ENCODE measurements around the gene HTR7.

HTR7 gene

GRCh38 chr10:90785782-90786181, 72.1 kb downstream of the HTR7 start:
- H3K4me3 ChIP-seq (ENCODE audit: insufficient read depth in 1 of 2, low read depth in 1 of 2, low read length in 2 of 2): no peak overlapping the region
- H3K9me3 ChIP-seq (ENCODE audit: control insufficient read depth, low read length): no peaks in the 10 kb centered on the region
- DNase-seq: no peak
- no peak overlapping the region for H3K4ac ChIP-seq (ENCODE audit: low read depth in 1 of 2, low read length in 2 of 2)
- no peak overlapping the region for H3K18ac ChIP-seq (ENCODE audit: low read depth in 1 of 2, low read length in 2 of 2)
- H3K4me2 ChIP-seq (ENCODE audit: low read length, poor library complexity, severe bottlenecking): no peak overlapping the region
- H4K8ac ChIP-seq (ENCODE audit: low read length): no peak overlapping the region
- H3K9ac ChIP-seq (ENCODE audit: low read length): no peak overlapping the region
- no peak overlapping the region for H3K14ac ChIP-seq (ENCODE audit: low read length in 2 of 2)
- H2BK12ac ChIP-seq (ENCODE audit: low read length in 2 of 2): no peak overlapping the region
- no peaks in the 10 kb centered on the region for H3K79me1 ChIP-seq (replicated peaks; ENCODE audit: low read length, poor library complexity, severe bottlenecking)
- H3K4me1 ChIP-seq (ENCODE audit: control insufficient read depth, insufficient read depth, low read depth, low read length): no peaks in the 10 kb centered on the region
- WGBS: 80% methylated on average over 4 of the region's 4 CpGs
- H3K27ac ChIP-seq (ENCODE audit: low read length, poor library complexity, severe bottlenecking): no peak overlapping the region
- no peak overlapping the region for H3K23ac ChIP-seq (ENCODE audit: low read length in 2 of 2)
- H2AFZ ChIP-seq (ENCODE audit: low read depth, low read length): no peak overlapping the region
- H2AK5ac ChIP-seq (ENCODE audit: low read length, severe bottlenecking): no peak overlapping the region
- no peak overlapping the region for H2BK5ac ChIP-seq (ENCODE audit: low read depth, low read length, poor library complexity, severe bottlenecking)
- H2BK120ac ChIP-seq (ENCODE audit: low read depth, low read length): no peak overlapping the region
- H3K27me3 ChIP-seq (ENCODE audit: control insufficient read depth in 1 of 2, insufficient read depth in 1 of 2, low read length in 2 of 2): peaks cover 0 to 11% of the 10 kb centered on the region in 2 experiments
- H2BK15ac ChIP-seq (ENCODE audit: low read depth, poor library complexity, severe bottlenecking): no peak overlapping the region
- H3K36me3 ChIP-seq (ENCODE audit: control insufficient read depth in 1 of 2, insufficient read depth in 2 of 2, low read depth in 1 of 2, low read length in 2 of 2): no peaks in the 10 kb centered on the region
- no peak overlapping the region for H4K91ac ChIP-seq (ENCODE audit: low read length)

- no peaks in the 10 kb centered on the region for H3K36me3 ChIP-seq (ENCODE audit: control insufficient read depth in 1 of 2, insufficient read depth in 2 of 2, low read depth in 1 of 2, low read length in 2 of 2)
- no peak overlapping the region for H3K23ac ChIP-seq (ENCODE audit: low read length in 2 of 2)
- 77% methylated on average over 3 of the region's 4 CpGs for WGBS
- no peak for DNase-seq
- no peaks in the 10 kb centered on the region for H3K79me1 ChIP-seq (replicated peaks; ENCODE audit: low read length, poor library complexity, severe bottlenecking)
- peaks cover 0 to 11% of the 10 kb centered on the region in 2 experiments for H3K27me3 ChIP-seq (ENCODE audit: control insufficient read depth in 1 of 2, insufficient read depth in 1 of 2, low read length in 2 of 2)
- H2BK5ac ChIP-seq (ENCODE audit: low read depth, low read length, poor library complexity, severe bottlenecking): no peak overlapping the region
- no peak overlapping the region for H4K91ac ChIP-seq (ENCODE audit: low read length)
- H3K4me3 ChIP-seq (ENCODE audit: insufficient read depth in 1 of 2, low read depth in 1 of 2, low read length in 2 of 2): no peak overlapping the region
- H2AK5ac ChIP-seq (ENCODE audit: low read length, severe bottlenecking): no peak overlapping the region
- no peak overlapping the region for H3K4me2 ChIP-seq (ENCODE audit: low read length, poor library complexity, severe bottlenecking)
- H3K27ac ChIP-seq (ENCODE audit: low read length, poor library complexity, severe bottlenecking): no peak overlapping the region
- H2BK120ac ChIP-seq (ENCODE audit: low read depth, low read length): no peak overlapping the region
- H4K8ac ChIP-seq (ENCODE audit: low read length): no peak overlapping the region
- no peaks in the 10 kb centered on the region for H3K9me3 ChIP-seq (ENCODE audit: control insufficient read depth, low read length)
- H2AFZ ChIP-seq (ENCODE audit: low read depth, low read length): no peak overlapping the region
- H2BK12ac ChIP-seq (ENCODE audit: low read length in 2 of 2): no peak overlapping the region
- no peak overlapping the region for H3K18ac ChIP-seq (ENCODE audit: low read depth in 1 of 2, low read length in 2 of 2)
- H3K9ac ChIP-seq (ENCODE audit: low read length): no peak overlapping the region
- no peaks in the 10 kb centered on the region for H3K4me1 ChIP-seq (ENCODE audit: control insufficient read depth, insufficient read depth, low read depth, low read length)
- H2BK15ac ChIP-seq (ENCODE audit: low read depth, poor library complexity, severe bottlenecking): no peak overlapping the region
- H3K14ac ChIP-seq (ENCODE audit: low read length in 2 of 2): no peak overlapping the region
- H3K4ac ChIP-seq (ENCODE audit: low read depth in 1 of 2, low read length in 2 of 2): no peak overlapping the region
Measured at GRCh38 chr10:90784771-90785170, 73.1 kb downstream of the HTR7 start.

GRCh38 chr10:90780488-90780887, 77.4 kb downstream of the HTR7 start:
- H3K14ac ChIP-seq (ENCODE audit: low read length in 2 of 2): no peak overlapping the region
- H3K9ac ChIP-seq (ENCODE audit: low read length): no peak overlapping the region
- H3K4me1 ChIP-seq (ENCODE audit: control insufficient read depth, insufficient read depth, low read depth, low read length): no peaks in the 10 kb centered on the region
- H3K79me1 ChIP-seq (replicated peaks; ENCODE audit: low read length, poor library complexity, severe bottlenecking): no peaks in the 10 kb centered on the region
- H2AK5ac ChIP-seq (ENCODE audit: low read length, severe bottlenecking): no peak overlapping the region
- H3K18ac ChIP-seq (ENCODE audit: low read depth in 1 of 2, low read length in 2 of 2): no peak overlapping the region
- no peak overlapping the region for H2BK5ac ChIP-seq (ENCODE audit: low read depth, low read length, poor library complexity, severe bottlenecking)
- no peak overlapping the region for H2BK15ac ChIP-seq (ENCODE audit: low read depth, poor library complexity, severe bottlenecking)
- WGBS: 63% methylated on average over 1 of the region's 4 CpGs
- no peak overlapping the region for H2AFZ ChIP-seq (ENCODE audit: low read depth, low read length)
- no peak overlapping the region for H3K27ac ChIP-seq (ENCODE audit: low read length, poor library complexity, severe bottlenecking)
- no peak overlapping the region for H4K91ac ChIP-seq (ENCODE audit: low read length)
- no peak overlapping the region for H3K23ac ChIP-seq (ENCODE audit: low read length in 2 of 2)
- no peaks in the 10 kb centered on the region for H3K9me3 ChIP-seq (ENCODE audit: control insufficient read depth, low read length)
- H2BK120ac ChIP-seq (ENCODE audit: low read depth, low read length): no peak overlapping the region
- H3K27me3 ChIP-seq (ENCODE audit: control insufficient read depth in 1 of 2, insufficient read depth in 1 of 2, low read length in 2 of 2): peaks cover 0 to 9% of the 10 kb centered on the region in 2 experiments
- H2BK12ac ChIP-seq (ENCODE audit: low read length in 2 of 2): no peak overlapping the region
- H4K8ac ChIP-seq (ENCODE audit: low read length): no peak overlapping the region
- H3K36me3 ChIP-seq (ENCODE audit: control insufficient read depth in 1 of 2, insufficient read depth in 2 of 2, low read depth in 1 of 2, low read length in 2 of 2): no peaks in the 10 kb centered on the region
- H3K4ac ChIP-seq (ENCODE audit: low read depth in 1 of 2, low read length in 2 of 2): no peak overlapping the region
- H3K4me2 ChIP-seq (ENCODE audit: low read length, poor library complexity, severe bottlenecking): no peak overlapping the region
- no peak overlapping the region for H3K4me3 ChIP-seq (ENCODE audit: insufficient read depth in 1 of 2, low read depth in 1 of 2, low read length in 2 of 2)
- no peak for DNase-seq

GRCh38 chr10:90779548-90779947, 78.3 kb downstream of the HTR7 start:
- Histone ChIP-seq H3K9me3 (ENCODE audit: control insufficient read depth, low read length) (no peaks in the 10 kb centered on the region), H3K18ac (ENCODE audit: low read depth in 1 of 2, low read length in 2 of 2) (no peak overlapping the region), H3K36me3 (ENCODE audit: control insufficient read depth in 1 of 2, insufficient read depth in 2 of 2, low read depth in 1 of 2, low read length in 2 of 2) (no peaks in the 10 kb centered on the region), H3K27me3 (ENCODE audit: control insufficient read depth in 1 of 2, insufficient read depth in 1 of 2, low read length in 2 of 2) (peaks cover 0 to 6% of the 10 kb centered on the region in 2 experiments), H3K79me1 (replicated peaks; ENCODE audit: low read length, poor library complexity, severe bottlenecking) (no peaks in the 10 kb centered on the region), H4K91ac (ENCODE audit: low read length) (no peak overlapping the region), H2BK5ac (ENCODE audit: low read depth, low read length, poor library complexity, severe bottlenecking) (no peak overlapping the region), H3K9ac (ENCODE audit: low read length) (no peak overlapping the region), H3K4me1 (ENCODE audit: control insufficient read depth, insufficient read depth, low read depth, low read length) (peaks cover 1% of the 10 kb centered on the region), H2AK5ac (ENCODE audit: low read length, severe bottlenecking) (no peak overlapping the region), H3K23ac (ENCODE audit: low read length in 2 of 2) (no peak overlapping the region), H3K27ac (ENCODE audit: low read length, poor library complexity, severe bottlenecking) (no peak overlapping the region), H2BK120ac (ENCODE audit: low read depth, low read length) (no peak overlapping the region), H2BK12ac (ENCODE audit: low read length in 2 of 2) (no peak overlapping the region), H2AFZ (ENCODE audit: low read depth, low read length) (no peak overlapping the region), H2BK15ac (ENCODE audit: low read depth, poor library complexity, severe bottlenecking) (no peak overlapping the region), H3K4me2 (ENCODE audit: low read length, poor library complexity, severe bottlenecking) (no peak overlapping the region), H4K8ac (ENCODE audit: low read length) (no peak overlapping the region), H3K4me3 (ENCODE audit: insufficient read depth in 1 of 2, low read depth in 1 of 2, low read length in 2 of 2) (no peak overlapping the region), H3K14ac (ENCODE audit: low read length in 2 of 2) (no peak overlapping the region), H3K4ac (ENCODE audit: low read depth in 1 of 2, low read length in 2 of 2) (no peak overlapping the region)
- DNase-seq: no peak
- 76% methylated on average over 3 of the region's 3 CpGs for WGBS

Measured in mesenchymal stem cell (in vitro differentiated cells and primary cell).